ENCODE measurements around the gene FBLN7. TPM values are rescaled to one million over a fixed set of nuclear protein-coding genes. Genes with fewer than 3 reads are reported as not detected.

The FBLN7 gene
- total and polyA plus RNA-seq, 12 donors, result 0.22 to 1.7 (median 0.66) TPM

- ATAC-seq, result no peak
- peaks cover 0 to 5% (median 0%) of the 10 kb centered on the region in 7 donors for H3K27me3 ChIP-seq
- DNase-seq, result no peak
- no peaks in the 10 kb centered on the region for H3K36me3 ChIP-seq
- no peaks in the 10 kb centered on the region for H3K9me3 ChIP-seq
- 80% methylated on average over 4 of the region's 4 CpGs for WGBS, 2 donors
- no peak overlapping the region for H3K27ac ChIP-seq
- TF ChIP-seq CTCF (IDR thresholded peaks at IDR 0.05), result no peak
- H3K4me1 ChIP-seq, result no peaks in the 10 kb centered on the region
- H3K4me3 ChIP-seq, result no peak overlapping the region
- intact Hi-C loops (cut with DNase I), result no loop called here
Measured at GRCh38 chr2:112194482-112194881, 56.3 kb downstream of the FBLN7 start.

- DNase-seq (no peak), ATAC-seq (no peak)
- no peak overlapping the region for H3K4me3 ChIP-seq
- peaks cover 0 to 5% (median 0%) of the 10 kb centered on the region in 7 donors for H3K27me3 ChIP-seq
- H3K4me1 ChIP-seq, result no peaks in the 10 kb centered on the region
- intact Hi-C loops (cut with DNase I), result no loop called here
- H3K9me3 ChIP-seq, result no peaks in the 10 kb centered on the region
- 87 to 91% methylated on average over 8 of the region's 8 CpGs for WGBS, 2 donors
- no peak for TF ChIP-seq CTCF (IDR thresholded peaks at IDR 0.05)
- no peak overlapping the region for H3K27ac ChIP-seq
- no peaks in the 10 kb centered on the region for H3K36me3 ChIP-seq
Measured at GRCh38 chr2:112195167-112195766, 57.1 kb downstream of the FBLN7 start.

GRCh38 chr2:112195950-112196349, 57.8 kb downstream of the FBLN7 start:
- Histone ChIP-seq H3K4me1 (no peaks in the 10 kb centered on the region), H3K36me3 (no peaks in the 10 kb centered on the region), H3K27ac (no peak overlapping the region), H3K9me3 (no peaks in the 10 kb centered on the region), H3K4me3 (no peak overlapping the region), H3K27me3 (peaks cover 0 to 5% (median 0%) of the 10 kb centered on the region in 7 donors)
- intact Hi-C loops (cut with DNase I), result no loop called here
- DNase-seq, result no peak
- ATAC-seq, result no peak
- TF ChIP-seq CTCF (IDR thresholded peaks at IDR 0.05), result no peak

GRCh38 chr2:112197868-112198267, 59.7 kb downstream of the FBLN7 start:
- 83 to 94% methylated on average over 1 of the region's 1 CpG for WGBS, 2 donors
- no peak overlapping the region for H3K27ac ChIP-seq
- ATAC-seq (no peak), DNase-seq (no peak)
- peaks cover 0 to 5% (median 0%) of the 10 kb centered on the region in 7 donors for H3K27me3 ChIP-seq
- H3K4me1 ChIP-seq, result no peaks in the 10 kb centered on the region
- no peaks in the 10 kb centered on the region for H3K36me3 ChIP-seq
- intact Hi-C loops (cut with DNase I), result no loop called here
- TF ChIP-seq CTCF (IDR thresholded peaks at IDR 0.05), result no peak
- no peak overlapping the region for H3K4me3 ChIP-seq
- H3K9me3 ChIP-seq, result peaks cover 0 to 4% (median 0%) of the 10 kb centered on the region in 11 donors
